Renal cortical epithelial cell (primary cell): ENCODE data around the gene CD300H. TPM values are rescaled to one million over a fixed set of nuclear protein-coding genes. Genes with fewer than 3 reads are reported as not detected.

Source experiments
- total RNA-seq: library from RNA; depleted of rRNA; stranded (reverse); fragments of >200 nt; gene quantifications from 2 replicates; pipeline ENCODE4 v1.2.3, GENCODE V29; 2014

The CD300H gene
- total RNA-seq, 1 donor from 2014 or later, result not detected

Other genes starting within 250 kb of the CD300H start
- not detected in 2 replicates for gene KIF19, start 241.3 kb downstream of the CD300H start, total RNA-seq
- not detected in 2 replicates for gene BTBD17, start 205.6 kb downstream of the CD300H start, total RNA-seq
- gene GPR142, start 200.0 kb downstream of the CD300H start, total RNA-seq, result not detected in 2 replicates
- gene GPRC5C, start 135.4 kb downstream of the CD300H start, total RNA-seq, result 91.0 and 345 TPM in 2 replicates
- gene CD300A, start 100.9 kb downstream of the CD300H start, total RNA-seq, result 0.05 TPM in 1 of 2 replicates, not detected in the other
- gene CD300LB, start 36.0 kb downstream of the CD300H start, total RNA-seq, result not detected in 2 replicates
- gene CD300C, start 21.4 kb downstream of the CD300H start, total RNA-seq, result 0.05 TPM in 1 of 2 replicates, not detected in the other
- gene CD300LD, start 24.8 kb upstream of the CD300H start, total RNA-seq, result not detected in 2 replicates
- not detected in 2 replicates for gene CD300E, start 56.2 kb upstream of the CD300H start, total RNA-seq
- not detected in 2 replicates for gene CD300LF, start 145.4 kb upstream of the CD300H start, total RNA-seq
- gene RAB37, start 169.7 kb upstream of the CD300H start, total RNA-seq, result 0.20 and 0.52 TPM in 2 replicates
- gene NHERF1, start 181.1 kb upstream of the CD300H start, total RNA-seq, result 28.6 and 61.1 TPM in 2 replicates
- 29.2 and 29.3 TPM in 2 replicates for gene NAT9, start 208.8 kb upstream of the CD300H start, total RNA-seq